DOHH2 (cell line): Measurements from ENCODE around the gene CCDC12.

Source experiments
- H3F3A ChIP-seq: fragments of 200-600 bp; sonication (generic), shearing (Covaris generic); 2 replicates; pipeline ENCODE4 v1.6.0; 2016; ENCODE audit warnings: antibody characterized with exemption, mild to moderate bottlenecking; ENCODE audit not compliant: control insufficient read depth, insufficient read depth
- H3K27ac ChIP-seq: fragments of 200-600 bp; sonication (generic); 2 replicates; pipeline ENCODE4 v1.5.1; 2014; ENCODE audit warnings: low read depth, mild to moderate bottlenecking, low read length, moderate library complexity
- H3K27me3 ChIP-seq: fragments of 200-600 bp; sonication (generic); 2 replicates; pipeline ENCODE4 v1.6.1; 2014; ENCODE audit warnings: mild to moderate bottlenecking, low read length, mixed read lengths; ENCODE audit not compliant: control insufficient read depth
- H3K36me3 ChIP-seq: fragments of 200-600 bp; sonication (generic); 2 replicates; pipeline ENCODE4 v1.6.1; 2014; ENCODE audit warnings: mild to moderate bottlenecking, low read length, moderate library complexity, mixed read lengths; ENCODE audit not compliant: control insufficient read depth
- H3K4me1 ChIP-seq: fragments of 200-600 bp; sonication (generic); 2 replicates; pipeline ENCODE4 v1.6.1; 2014; ENCODE audit warnings: mild to moderate bottlenecking, low read length, mixed read lengths; ENCODE audit not compliant: control insufficient read depth
- H3K4me2 ChIP-seq: fragments of 200-600 bp; sonication (generic); 2 replicates; pipeline ENCODE4 v1.6.0; 2014; ENCODE audit warnings: mild to moderate bottlenecking, low read length, moderate library complexity
- H3K4me3 ChIP-seq: fragments of 200-600 bp; sonication (generic); 2 replicates; pipeline ENCODE4 v1.5.1; 2014; ENCODE audit warnings: mild to moderate bottlenecking, low read length, mixed read lengths
- H3K79me2 ChIP-seq: fragments of 200-600 bp; sonication (generic); 2 replicates; pipeline ENCODE4 v1.6.1; 2014; ENCODE audit warnings: mild to moderate bottlenecking, low read length, mixed read lengths; ENCODE audit not compliant: control insufficient read depth
- H3K9me2 ChIP-seq: fragments of 200-600 bp; sonication (generic); replicated peaks from 2 replicates; pipeline ENCODE4 v1.6.1; 2014; ENCODE audit warnings: mild to moderate bottlenecking, low read length, mixed read lengths; ENCODE audit not compliant: control insufficient read depth
- H3K9me3 ChIP-seq: fragments of 200-600 bp; sonication (generic); 2 replicates; pipeline ENCODE4 v1.6.1; 2014; ENCODE audit warnings: antibody characterized with exemption, low read length, mixed read lengths; ENCODE audit not compliant: control insufficient read depth, insufficient read depth
- H4K20me1 ChIP-seq: fragments of 200-600 bp; sonication (generic); 2 replicates; pipeline ENCODE4 v1.6.0; 2014; ENCODE audit warnings: low read depth, mild to moderate bottlenecking, antibody characterized with exemption, low read length, moderate library complexity; ENCODE audit not compliant: control insufficient read depth, insufficient read depth
- EZH2phosphoT487 ChIP-seq: fragments of 200-600 bp; sonication (generic); IDR thresholded peaks from 2 replicates; pipeline ENCODE4 v1.6.1; 2017; ENCODE audit warnings: borderline replicate concordance, mild to moderate bottlenecking, antibody characterized with exemption, low read length, moderate library complexity, mixed read lengths
- TF ChIP-seq, protein P1 (sequence below): fragments of 200-600 bp; sonication (generic); IDR thresholded peaks from one replicate; pipeline ENCODE4 v1.5.1; 2014; ENCODE audit warnings: antibody characterized with exemption, mild to moderate bottlenecking, low read depth, low read length; ENCODE audit not compliant: poor library complexity, severe bottlenecking

The CCDC12 gene

GRCh38 chr3:46978381-46978780, 1.8 kb upstream of the CCDC12 start:
- Histone ChIP-seq H3K4me2 (peak overlapping the region; percentile 94), H3K9me2 (no peaks in the 10 kb centered on the region), H3K27ac (peak overlapping the region; percentile 58; the same call in 1 of the 2 replicates), H3K27me3 (no peaks in the 10 kb centered on the region), H3K9me3 (no peaks in the 10 kb centered on the region), H3F3A (peaks cover 13% of the 10 kb centered on the region), H3K4me3 (peak overlapping the region; percentile 90), H3K4me1 (peaks cover 65% of the 10 kb centered on the region), H3K36me3 (peaks cover 20% of the 10 kb centered on the region), H4K20me1 (no peaks in the 10 kb centered on the region), H3K79me2 (peaks cover 78% of the 10 kb centered on the region)
- no peak for TF ChIP-seq EZH2phosphoT487
- TF ChIP-seq, protein P1, sequence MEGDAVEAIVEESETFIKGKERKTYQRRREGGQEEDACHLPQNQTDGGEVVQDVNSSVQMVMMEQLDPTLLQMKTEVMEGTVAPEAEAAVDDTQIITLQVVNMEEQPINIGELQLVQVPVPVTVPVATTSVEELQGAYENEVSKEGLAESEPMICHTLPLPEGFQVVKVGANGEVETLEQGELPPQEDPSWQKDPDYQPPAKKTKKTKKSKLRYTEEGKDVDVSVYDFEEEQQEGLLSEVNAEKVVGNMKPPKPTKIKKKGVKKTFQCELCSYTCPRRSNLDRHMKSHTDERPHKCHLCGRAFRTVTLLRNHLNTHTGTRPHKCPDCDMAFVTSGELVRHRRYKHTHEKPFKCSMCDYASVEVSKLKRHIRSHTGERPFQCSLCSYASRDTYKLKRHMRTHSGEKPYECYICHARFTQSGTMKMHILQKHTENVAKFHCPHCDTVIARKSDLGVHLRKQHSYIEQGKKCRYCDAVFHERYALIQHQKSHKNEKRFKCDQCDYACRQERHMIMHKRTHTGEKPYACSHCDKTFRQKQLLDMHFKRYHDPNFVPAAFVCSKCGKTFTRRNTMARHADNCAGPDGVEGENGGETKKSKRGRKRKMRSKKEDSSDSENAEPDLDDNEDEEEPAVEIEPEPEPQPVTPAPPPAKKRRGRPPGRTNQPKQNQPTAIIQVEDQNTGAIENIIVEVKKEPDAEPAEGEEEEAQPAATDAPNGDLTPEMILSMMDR: no peak

- Histone ChIP-seq H3K27ac (no peak overlapping the region), H3K9me3 (no peaks in the 10 kb centered on the region), H3K4me1 (peaks cover 71% of the 10 kb centered on the region), H3K36me3 (peaks cover 21% of the 10 kb centered on the region), H3K4me3 (peak overlapping the region; percentile 90; the same call in 1 of the 2 replicates), H3K79me2 (peaks cover 81% of the 10 kb centered on the region), H3K9me2 (no peaks in the 10 kb centered on the region), H4K20me1 (no peaks in the 10 kb centered on the region), H3K27me3 (no peaks in the 10 kb centered on the region), H3K4me2 (peak overlapping the region; percentile 94), H3F3A (peaks cover 13% of the 10 kb centered on the region)
- TF ChIP-seq, protein P1: no peak
- no peak for TF ChIP-seq EZH2phosphoT487
Observed at GRCh38 chr3:46977811-46978195, 1.3 kb upstream of the CCDC12 start.

- TF ChIP-seq EZH2phosphoT487: no peak
- TF ChIP-seq, protein P1: no peak
- Histone ChIP-seq H3K27me3 (no peaks in the 10 kb centered on the region), H3K9me2 (no peaks in the 10 kb centered on the region), H3K4me1 (peaks cover 78% of the 10 kb centered on the region), H4K20me1 (peaks cover 20% of the 10 kb centered on the region), H3K79me2 (peaks cover 85% of the 10 kb centered on the region), H3K4me2 (peak overlapping the region; percentile 92), H3K36me3 (peaks cover 43% of the 10 kb centered on the region), H3F3A (peaks cover 23% of the 10 kb centered on the region), H3K4me3 (peak overlapping the region; percentile 94), H3K9me3 (no peaks in the 10 kb centered on the region), H3K27ac (peak overlapping the region; percentile 84)
Observed at GRCh38 chr3:46974421-46975171, 1.9 kb downstream of the CCDC12 start.
